DMS114 treated with DMSO at 0.1 percent for 48 hours (cell line): ENCODE results near the gene DDN.

Source experiments
- DNase-seq: peaks from one replicate; lab custom pipeline; 2025; ENCODE audit not compliant: unreplicated experiment; lab: John Stamatoyannopoulos, UW

DDN gene

GRCh38 chr12:48985475-48985897 is 13.7 kb downstream of the DDN start:
- DNase-seq = no peak

GRCh38 chr12:48982397-48983080 is 16.6 kb downstream of the DDN start:
- DNase-seq = no peak

- no peak for DNase-seq
Measured at GRCh38 chr12:48981757-48982157, 17.4 kb downstream of the DDN start.

- DNase-seq = no peak
Measured at GRCh38 chr12:48980953-48981756, 18.0 kb downstream of the DDN start.

DNA sequence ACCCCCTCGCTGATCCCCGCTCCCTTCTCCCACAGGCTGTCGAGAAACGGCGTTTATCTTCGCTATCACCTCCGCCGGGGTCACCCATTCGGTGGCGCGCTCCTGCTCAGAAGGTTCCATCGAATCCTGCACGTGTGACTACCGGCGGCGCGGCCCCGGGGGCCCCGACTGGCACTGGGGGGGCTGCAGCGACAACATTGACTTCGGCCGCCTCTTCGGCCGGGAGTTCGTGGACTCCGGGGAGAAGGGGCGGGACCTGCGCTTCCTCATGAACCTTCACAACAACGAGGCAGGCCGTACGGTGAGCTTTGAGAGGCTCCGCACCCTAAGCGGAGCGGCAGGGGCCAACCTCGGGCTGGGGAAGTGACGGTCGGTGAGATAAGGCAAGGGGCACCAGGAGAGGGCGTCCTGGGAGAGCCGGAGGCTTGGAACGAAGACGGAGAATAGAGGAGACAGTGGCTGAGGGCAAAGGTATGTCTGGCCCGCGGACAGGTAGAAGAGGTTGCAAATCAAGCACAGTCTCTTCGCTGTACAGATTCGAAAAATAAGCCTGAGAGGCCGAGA is 18.7 kb downstream of the DDN start:
- DNase-seq = no peak

DNA sequence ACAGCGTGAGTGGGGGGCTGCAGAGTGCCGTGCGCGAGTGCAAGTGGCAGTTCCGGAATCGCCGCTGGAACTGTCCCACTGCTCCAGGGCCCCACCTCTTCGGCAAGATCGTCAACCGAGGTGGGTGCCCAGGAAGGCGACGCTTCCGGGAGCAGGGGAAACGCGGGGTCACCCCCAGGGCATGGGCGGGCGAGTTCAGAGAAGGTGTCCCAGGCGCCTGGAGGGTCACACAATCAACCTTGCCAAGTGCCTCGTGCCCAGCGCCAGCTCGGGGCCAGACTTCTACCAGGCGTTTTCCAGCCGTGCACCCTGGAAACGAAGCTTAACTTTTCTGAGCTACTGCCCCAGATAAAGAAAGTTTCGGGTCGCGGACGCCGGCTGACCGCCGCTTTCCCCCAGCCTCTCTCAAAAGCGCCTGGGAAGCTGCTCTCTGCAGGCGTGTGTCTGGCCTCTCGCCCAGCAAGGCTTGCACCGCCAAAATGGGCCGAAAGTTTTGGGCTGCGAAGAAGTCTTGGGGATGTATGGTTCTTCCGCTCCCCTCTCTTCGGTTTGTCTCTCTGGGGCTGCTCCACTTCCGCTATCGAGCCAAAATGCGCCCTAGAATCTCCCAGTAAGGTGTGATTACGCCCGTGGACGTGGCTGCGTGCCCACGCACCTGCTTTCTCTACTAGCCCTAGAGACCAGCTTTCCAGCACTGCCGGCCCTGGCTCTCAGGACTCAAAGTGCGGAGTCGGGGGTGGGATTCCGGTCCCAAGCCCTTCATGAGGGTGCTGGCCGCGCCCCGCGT is 19.4 kb downstream of the DDN start:
- DNase-seq = no peak

GRCh38 chr12:48978741-48979601 is 20.2 kb downstream of the DDN start:
- no peak for DNase-seq

- no peak for DNase-seq
Measured at GRCh38 chr12:48978291-48978740, 20.9 kb downstream of the DDN start, which contains the start of gene WNT1. Gene WNT1, plus strand, starts transcription at chr12:48978322. Its CDS starts 329 bp downstream, at chr12:48978651.

DNA sequence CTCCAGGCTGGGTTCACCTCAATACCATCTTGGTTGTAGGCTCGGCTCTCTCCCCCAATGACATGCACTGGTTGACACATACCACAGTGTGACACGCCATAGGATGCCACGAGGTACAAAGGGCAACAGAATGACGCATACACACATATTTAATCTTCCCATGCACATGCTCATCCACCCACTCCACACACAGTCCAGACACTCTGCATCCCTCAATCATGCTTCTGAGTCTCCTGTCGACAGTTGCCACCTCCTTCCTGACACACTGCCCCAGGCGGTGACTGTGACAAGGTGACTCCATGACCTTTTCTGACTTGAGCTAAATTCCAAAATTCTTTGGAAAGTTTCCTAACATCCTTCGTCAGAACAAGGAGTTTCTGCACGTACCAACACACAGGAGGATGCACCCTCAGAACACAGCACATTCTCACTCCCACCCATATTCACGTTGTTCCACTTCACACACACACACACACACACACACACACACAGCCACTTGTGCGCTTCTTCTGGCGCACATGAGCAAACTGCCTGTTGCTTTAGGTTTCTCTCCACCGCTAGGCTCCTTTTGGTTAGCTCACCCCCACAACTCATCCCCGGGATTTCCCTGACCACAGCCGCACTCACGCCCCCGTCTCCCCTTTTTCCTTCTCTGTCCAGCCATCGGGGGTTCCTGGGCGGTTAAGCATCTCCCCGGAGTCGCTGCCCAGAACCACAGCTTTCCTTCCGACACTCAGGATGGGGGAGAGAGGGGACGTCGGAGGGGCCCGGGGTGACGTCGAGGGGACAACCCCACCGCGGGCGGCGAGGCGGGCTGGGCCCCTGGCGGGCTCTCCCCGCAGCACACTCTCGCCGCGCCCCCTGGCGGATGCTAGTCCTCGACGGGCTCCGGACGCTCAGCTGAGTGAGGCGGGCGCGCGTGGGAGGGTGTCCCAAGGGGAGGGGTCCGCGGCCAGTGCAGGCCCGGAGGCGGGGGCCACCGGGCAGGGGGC is 21.6 kb downstream of the DDN start:
- DNase-seq = no peak

DNA sequence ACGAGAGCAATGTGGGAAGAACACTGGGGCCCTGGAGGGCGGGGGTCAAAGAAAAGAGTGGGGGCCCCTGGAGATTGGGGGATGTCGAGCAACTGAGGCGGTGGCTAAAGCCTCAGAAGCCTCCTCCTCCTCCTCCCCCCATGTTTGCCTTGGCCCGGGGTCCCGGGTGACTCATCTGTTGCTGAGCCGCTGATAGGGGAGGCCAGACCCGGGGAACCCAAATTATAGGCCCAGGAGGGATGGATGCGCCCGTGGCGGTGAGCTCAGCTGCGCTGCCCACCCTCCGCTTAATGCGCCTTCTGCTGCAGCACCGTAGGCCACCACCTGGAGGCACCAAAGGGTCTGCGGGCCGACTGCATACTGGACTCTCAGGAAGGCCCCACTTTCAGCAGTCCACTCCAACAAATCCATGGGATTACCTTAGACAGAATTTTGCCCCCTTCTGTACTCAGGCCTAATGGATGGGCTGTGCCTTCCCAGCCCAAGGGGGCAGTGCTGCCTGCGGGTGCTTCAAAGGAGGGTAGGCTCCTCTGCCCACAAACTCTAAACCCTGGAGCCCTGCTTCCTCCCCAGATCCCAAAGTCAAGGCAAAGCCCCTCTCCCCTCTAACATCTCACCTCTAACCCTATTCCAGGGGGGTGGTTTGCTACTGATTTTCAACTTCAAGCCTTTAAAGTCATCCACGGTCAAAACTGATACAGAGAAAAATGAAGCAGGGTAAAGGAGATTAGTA is 25.1 kb downstream of the DDN start:
- no peak for DNase-seq

- DNase-seq = no peak
Measured at GRCh38 chr12:48973531-48973930, 25.6 kb downstream of the DDN start.

- no peak for DNase-seq
Measured at GRCh38 chr12:48972952-48973483, 26.2 kb downstream of the DDN start.

GRCh38 chr12:48972213-48972951 is 26.8 kb downstream of the DDN start:
- DNase-seq = no peak

GRCh38 chr12:48970702-48971334 is 28.4 kb downstream of the DDN start:
- DNase-seq = no peak

DNA sequence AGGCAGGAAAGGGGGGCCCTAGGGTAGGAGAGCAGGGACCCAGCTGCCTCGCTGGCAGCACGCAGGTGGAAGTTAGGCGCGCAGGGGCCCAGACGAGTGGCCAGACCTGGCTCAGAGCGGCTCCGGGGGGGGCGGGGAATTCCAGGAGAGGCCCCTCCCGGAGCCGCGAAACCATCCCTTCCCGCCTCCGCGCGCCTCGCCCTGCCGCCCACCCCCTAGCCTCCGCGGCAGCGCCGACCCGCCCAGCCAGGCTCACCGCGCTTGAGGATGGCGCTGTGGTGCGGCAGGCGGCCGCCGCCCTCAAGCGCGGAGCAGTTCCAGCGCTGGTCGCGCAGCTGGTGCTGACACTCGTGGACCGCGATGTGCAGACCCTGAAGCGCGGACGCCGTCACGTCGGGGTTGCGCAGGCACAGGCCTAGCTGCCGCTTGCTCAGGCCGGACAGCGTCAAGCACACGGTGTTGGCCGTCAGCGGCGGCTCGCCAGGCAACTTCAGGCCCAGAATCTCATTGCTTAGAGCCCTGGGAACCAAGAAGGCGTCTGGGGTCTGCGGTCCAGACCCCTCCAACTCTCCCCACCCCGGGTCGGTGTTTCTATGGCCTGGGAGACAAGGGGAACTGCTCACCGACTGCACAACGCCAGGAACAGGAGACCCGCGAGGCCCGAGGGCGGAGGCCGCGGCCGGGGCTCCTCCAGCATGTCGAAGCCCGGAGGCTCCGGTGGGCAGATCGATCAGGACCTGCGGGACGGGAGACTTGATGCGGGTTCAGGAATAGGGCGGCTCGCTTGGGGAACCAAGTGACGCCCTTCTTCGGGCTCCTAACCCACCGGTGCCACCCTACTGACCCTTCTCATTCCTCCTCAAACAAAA is 29.1 kb downstream of the DDN start:
- DNase-seq = no peak

DNA sequence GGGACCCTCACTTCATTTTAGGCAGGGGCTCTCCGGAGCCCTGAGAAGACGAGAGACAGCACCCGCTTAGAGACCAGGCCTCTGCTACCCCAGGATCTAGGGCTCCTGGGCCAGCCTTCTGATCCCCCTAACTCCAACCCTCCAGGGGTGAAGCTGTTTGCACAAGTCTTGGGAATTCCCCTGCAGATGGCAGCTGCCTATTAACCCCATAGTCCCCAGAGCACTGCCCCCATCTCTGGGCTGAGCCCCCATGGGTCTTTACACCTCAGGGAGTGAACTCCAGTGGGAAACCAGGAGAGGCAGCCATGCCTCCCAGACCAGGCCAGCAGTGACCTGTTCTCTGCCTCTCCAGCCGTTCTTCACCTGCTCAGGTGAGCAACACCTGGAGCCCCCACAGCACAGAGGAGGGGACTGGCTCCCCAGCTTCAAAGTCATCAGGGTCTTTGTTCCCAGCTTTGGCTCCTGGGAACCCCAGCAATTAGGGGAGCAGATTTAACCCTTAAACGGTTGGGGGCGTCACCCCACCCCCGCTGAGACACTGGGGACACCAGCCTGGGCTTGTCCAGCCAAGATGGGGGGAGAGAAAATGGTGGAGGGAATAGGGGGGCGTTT is 29.9 kb downstream of the DDN start:
- no peak for DNase-seq
